ENCODE data around the gene AKNA. TPM values are rescaled to one million over a fixed set of nuclear protein-coding genes. Genes with fewer than 3 reads are reported as not detected.

Gene AKNA
- total RNA-seq, 3 donors from 2014 or later, result 20.1 to 52.0 (median 35.7) TPM

- intact Hi-C loops (cut with DNase I; ENCODE audit: low total_unique reads), result no loop called here
- no peak for DNase-seq (ENCODE audit: low spot score in 2 of 2)
- H3K4me3 ChIP-seq, result no peak overlapping the region
- H3K9me3 ChIP-seq, result no peaks in the 10 kb centered on the region
- TF ChIP-seq POLR2AphosphoS5 (IDR thresholded peaks at IDR 0.05) (no peak), CTCF (IDR thresholded peaks at IDR 0.05) (no peak), POLR2A (IDR thresholded peaks at IDR 0.05) (no peak)
- no peaks in the 10 kb centered on the region for H3K27me3 ChIP-seq
- no peak overlapping the region for H3K27ac ChIP-seq
- no peaks in the 10 kb centered on the region for H3K36me3 ChIP-seq
- H3K4me1 ChIP-seq, result no peaks in the 10 kb centered on the region
Observed at GRCh38 chr9:114300153-114300845, 87.5 kb downstream of the AKNA start.

- TF ChIP-seq CTCF (IDR thresholded peaks at IDR 0.05) (no peak), POLR2A (IDR thresholded peaks at IDR 0.05) (no peak), POLR2AphosphoS5 (IDR thresholded peaks at IDR 0.05) (no peak)
- no peak overlapping the region for H3K4me3 ChIP-seq
- peaks cover 0 to 5% of the 10 kb centered on the region in 2 donors for H3K9me3 ChIP-seq
- H3K27ac ChIP-seq, result no peak overlapping the region
- H3K27me3 ChIP-seq, result no peaks in the 10 kb centered on the region
- no peaks in the 10 kb centered on the region for H3K4me1 ChIP-seq
- intact Hi-C loops (cut with DNase I; ENCODE audit: low total_unique reads), result no loop called here
- H3K36me3 ChIP-seq, result no peaks in the 10 kb centered on the region
- peak in 1 of 2 donors; percentile 25 for DNase-seq (ENCODE audit: low spot score in 2 of 2)
Observed at GRCh38 chr9:114299286-114300152, 88.3 kb downstream of the AKNA start.

GRCh38 chr9:114296338-114296737 lies 91.4 kb downstream of the AKNA start:
- Histone ChIP-seq H3K27ac (no peak overlapping the region), H3K4me3 (no peak overlapping the region), H3K4me1 (no peaks in the 10 kb centered on the region), H3K27me3 (no peaks in the 10 kb centered on the region), H3K9me3 (peaks cover 0 to 5% of the 10 kb centered on the region in 2 donors), H3K36me3 (no peaks in the 10 kb centered on the region)
- TF ChIP-seq POLR2A (IDR thresholded peaks at IDR 0.05) (no peak), POLR2AphosphoS5 (IDR thresholded peaks at IDR 0.05) (no peak), CTCF (IDR thresholded peaks at IDR 0.05) (no peak)
- intact Hi-C loops (cut with DNase I; ENCODE audit: low total_unique reads), result no loop called here
- DNase-seq (ENCODE audit: low spot score in 2 of 2), result no peak

GRCh38 chr9:114294664-114295063 lies 93.1 kb downstream of the AKNA start:
- intact Hi-C loops (cut with DNase I; ENCODE audit: low total_unique reads), result loop anchor here (5.0 kb wide), 1 partner anchor 137 kb away; the partner anchor contains the start of gene COL27A1
- H3K27me3 ChIP-seq, result no peaks in the 10 kb centered on the region
- no peak overlapping the region for H3K4me3 ChIP-seq
- H3K27ac ChIP-seq, result no peak overlapping the region
- TF ChIP-seq POLR2A (IDR thresholded peaks at IDR 0.05) (no peak), CTCF (IDR thresholded peaks at IDR 0.05) (no peak), POLR2AphosphoS5 (IDR thresholded peaks at IDR 0.05) (no peak)
- peaks cover 0 to 5% of the 10 kb centered on the region in 2 donors for H3K9me3 ChIP-seq
- no peaks in the 10 kb centered on the region for H3K36me3 ChIP-seq
- DNase-seq (ENCODE audit: low spot score in 2 of 2), result no peak
- H3K4me1 ChIP-seq, result no peaks in the 10 kb centered on the region
